GM10248 (cell line): ENCODE measurements around the gene NEK6.

Experiments
- CTCF ChIA-PET: fragments of 300-600 bp; sonication (Branson Sonifier 250); formaldehyde crosslinking; extraction: SDS; loops from one replicate; lab custom pipeline; 2021; ENCODE audit warnings: antibody characterized with exemption; lab: Yijun Ruan, JAX
- POLR2A ChIA-PET: fragments of 350-650 bp; sonication (Branson Sonifier 250); formaldehyde crosslinking; extraction: SDS; loops from one replicate; lab custom pipeline; 2020; ENCODE audit warnings: antibody characterized with exemption; lab: Yijun Ruan, JAX
- DNase-seq: peaks from one replicate; pipeline ENCODE4 v3.0.0; 2012; ENCODE audit errors: extremely low spot score
- TF ChIP-seq, protein P1 (sequence below): IDR thresholded peaks from 2 replicates; pipeline ENCODE4 v1.5.1; 2012; ENCODE audit warnings: mild to moderate bottlenecking, low read depth; ENCODE audit errors: extremely low read depth, missing control alignments, control extremely low read depth

NEK6 gene

DNA sequence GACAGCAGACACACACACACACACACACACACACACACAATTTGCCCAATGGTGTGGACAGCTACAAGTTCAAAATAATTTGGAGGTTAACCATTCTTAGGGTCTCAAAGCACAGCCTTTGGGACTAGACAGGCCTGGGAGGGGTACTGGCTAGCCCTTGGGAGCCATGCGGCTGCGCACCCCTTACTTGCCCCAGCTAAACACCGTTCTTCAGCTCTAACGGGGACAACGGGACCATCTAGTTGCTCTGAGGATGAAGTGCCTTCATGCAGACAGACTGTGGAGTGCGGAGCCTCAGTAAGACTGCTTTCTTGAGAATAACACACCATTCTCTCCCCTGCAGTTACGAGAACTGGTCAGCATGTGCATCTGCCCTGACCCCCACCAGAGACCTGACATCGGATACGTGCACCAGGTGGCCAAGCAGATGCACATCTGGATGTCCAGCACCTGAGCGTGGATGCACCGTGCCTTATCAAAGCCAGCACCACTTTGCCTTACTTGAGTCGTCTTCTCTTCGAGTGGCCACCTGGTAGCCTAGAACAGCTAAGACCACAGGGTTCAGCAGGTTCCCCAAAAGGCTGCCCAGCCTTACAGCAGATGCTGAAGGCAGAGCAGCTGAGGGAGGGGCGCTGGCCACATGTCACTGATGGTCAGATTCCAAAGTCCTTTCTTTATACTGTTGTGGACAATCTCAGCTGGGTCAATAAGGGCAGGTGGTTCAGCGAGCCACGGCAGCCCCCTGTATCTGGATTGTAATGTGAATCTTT lies 92.9 kb downstream of the NEK6 start:
- CTCF ChIA-PET, result interaction anchor here (0.9 to 1.0 kb wide), 2 partner anchors 10 to 39 kb away, joined by 3 to 4 read pairs; no protein-coding TSS in a partner anchor
- POLR2A ChIA-PET, result interaction anchor here (0.6 kb wide), 1 partner anchor 617 kb away, joined by 3 read pairs; no protein-coding TSS in a partner anchor
- no peak for DNase-seq
- TF ChIP-seq, protein P1, sequence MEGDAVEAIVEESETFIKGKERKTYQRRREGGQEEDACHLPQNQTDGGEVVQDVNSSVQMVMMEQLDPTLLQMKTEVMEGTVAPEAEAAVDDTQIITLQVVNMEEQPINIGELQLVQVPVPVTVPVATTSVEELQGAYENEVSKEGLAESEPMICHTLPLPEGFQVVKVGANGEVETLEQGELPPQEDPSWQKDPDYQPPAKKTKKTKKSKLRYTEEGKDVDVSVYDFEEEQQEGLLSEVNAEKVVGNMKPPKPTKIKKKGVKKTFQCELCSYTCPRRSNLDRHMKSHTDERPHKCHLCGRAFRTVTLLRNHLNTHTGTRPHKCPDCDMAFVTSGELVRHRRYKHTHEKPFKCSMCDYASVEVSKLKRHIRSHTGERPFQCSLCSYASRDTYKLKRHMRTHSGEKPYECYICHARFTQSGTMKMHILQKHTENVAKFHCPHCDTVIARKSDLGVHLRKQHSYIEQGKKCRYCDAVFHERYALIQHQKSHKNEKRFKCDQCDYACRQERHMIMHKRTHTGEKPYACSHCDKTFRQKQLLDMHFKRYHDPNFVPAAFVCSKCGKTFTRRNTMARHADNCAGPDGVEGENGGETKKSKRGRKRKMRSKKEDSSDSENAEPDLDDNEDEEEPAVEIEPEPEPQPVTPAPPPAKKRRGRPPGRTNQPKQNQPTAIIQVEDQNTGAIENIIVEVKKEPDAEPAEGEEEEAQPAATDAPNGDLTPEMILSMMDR, result no peak

DNA sequence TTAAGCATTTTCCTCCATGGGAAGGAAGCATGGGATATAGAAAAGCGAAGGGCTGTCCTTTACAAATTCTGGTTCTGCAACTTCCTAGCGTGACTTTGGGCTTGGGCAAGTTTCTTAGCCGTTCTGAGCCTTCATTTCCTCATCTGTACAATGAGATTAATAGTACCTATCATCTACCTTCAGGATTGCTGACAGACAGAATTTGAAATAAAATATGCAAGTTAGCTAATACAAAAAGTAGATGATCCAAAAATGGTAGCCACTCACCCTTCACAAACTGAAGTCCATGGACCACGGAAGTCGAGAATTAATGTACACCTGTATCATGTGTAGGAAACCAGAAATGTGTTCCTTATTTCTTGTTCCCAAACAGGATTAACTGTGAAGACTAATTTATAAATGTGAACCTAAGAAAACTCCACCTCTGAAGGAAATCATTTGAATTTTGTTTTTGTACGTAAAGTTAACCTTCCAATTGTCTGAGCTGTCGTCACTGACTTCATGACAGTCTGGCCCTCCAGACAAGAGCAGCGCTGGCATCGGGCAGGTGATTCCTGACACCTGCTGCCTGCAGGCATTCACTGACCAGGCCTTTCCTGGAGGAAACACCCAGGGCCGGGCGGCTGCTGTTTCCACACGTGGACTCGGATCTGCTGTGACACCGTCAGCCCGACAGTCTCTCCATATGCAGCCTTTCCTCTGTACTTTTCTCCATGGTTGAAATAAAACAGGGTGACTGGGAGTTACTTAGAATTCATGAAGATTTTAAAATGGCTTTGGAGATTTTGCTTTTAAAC lies 94.1 kb downstream of the NEK6 start:
- DNase-seq, result no peak
- CTCF ChIA-PET, result interaction anchor here (1.0 kb wide), 1 partner anchor 41 kb away, joined by 3 read pairs; no protein-coding TSS in a partner anchor
- TF ChIP-seq, protein P1, result no peak
- POLR2A ChIA-PET, result interaction anchor here (0.6 kb wide), 1 partner anchor 616 kb away, joined by 3 read pairs; no protein-coding TSS in a partner anchor

DNA sequence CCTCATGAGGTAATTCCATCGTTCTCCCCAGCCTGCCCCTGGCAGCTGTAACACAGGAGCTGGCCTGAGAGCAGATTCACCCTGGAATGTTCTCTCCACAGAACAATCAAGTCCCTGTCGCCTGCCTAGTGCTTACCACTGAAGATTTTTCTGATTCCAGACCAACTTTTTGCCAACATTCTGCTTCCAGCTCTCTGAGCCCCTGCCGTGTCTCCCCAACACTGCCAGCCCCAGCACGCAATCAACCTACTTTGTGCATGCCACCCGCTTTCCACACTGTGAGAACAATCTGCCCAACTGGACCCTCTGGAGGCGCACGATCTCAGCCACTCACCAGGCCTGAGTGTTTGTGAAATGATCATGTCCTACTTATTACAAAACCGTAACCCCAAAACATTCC lies 94.9 kb downstream of the NEK6 start:
- TF ChIP-seq, protein P1, result no peak
- peak; percentile 6 for DNase-seq
- CTCF ChIA-PET, result interaction anchor here (0.6 kb wide), 1 partner anchor 8 kb away, joined by 3 read pairs; no protein-coding TSS in a partner anchor
- POLR2A ChIA-PET, result no interaction called here

DNA sequence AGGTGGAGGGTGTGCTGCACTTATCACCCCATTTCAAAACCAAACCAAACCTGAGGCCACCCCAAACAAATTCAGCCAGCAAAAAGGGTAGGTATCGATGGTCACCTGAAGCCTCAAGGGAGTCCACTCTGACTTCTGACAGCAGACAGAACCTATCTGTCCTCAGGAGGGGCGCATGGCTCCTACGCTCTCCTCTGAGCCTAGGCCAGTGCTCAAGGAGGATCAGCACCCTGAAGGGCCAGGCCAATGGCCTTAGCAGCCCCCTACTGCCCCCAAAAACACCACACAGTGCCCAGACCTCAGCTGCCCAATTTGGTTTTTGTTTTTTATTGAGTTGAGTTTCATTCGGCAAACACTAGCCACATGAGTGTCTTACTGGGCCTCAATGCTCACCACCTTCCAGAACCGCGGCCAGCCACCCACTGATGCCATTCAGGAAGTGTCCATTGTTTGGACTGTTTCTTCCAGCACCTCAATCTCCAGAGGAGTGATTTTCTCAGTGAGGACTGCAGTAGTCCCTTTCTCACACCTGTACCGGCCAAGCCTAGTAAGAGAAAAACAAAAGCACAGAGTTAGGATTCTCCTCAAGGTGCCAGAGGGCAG lies 95.5 kb downstream of the NEK6 start:
- ChIA-PET CTCF (interaction anchor here (0.6 kb wide), 1 partner anchor 9 kb away, joined by 3 read pairs; no protein-coding TSS in a partner anchor), POLR2A (no interaction called here)
- TF ChIP-seq, protein P1, result no peak
- DNase-seq, result no peak

DNA sequence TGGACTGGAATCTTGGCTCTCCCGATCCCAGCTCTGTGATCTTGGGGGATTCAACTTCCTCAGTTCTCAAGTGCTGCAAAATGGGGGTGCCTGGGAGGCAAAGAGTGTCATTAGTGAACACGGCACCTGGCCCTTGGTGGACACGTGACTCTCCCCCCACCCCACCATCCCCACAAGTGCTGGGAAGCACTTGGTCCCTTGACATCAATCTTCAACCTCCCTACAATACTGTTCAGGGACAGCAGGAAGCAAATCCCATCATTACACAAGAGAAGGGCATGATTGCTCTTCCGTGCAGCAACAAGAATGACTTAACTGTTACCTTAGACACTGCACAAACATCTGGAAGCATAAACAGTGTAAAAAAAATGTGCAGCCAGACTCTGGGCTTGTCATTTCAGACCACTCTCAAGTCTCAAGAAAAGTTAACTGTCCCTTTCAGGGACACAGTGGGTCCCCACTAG lies 96.1 kb downstream of the NEK6 start:
- TF ChIP-seq, protein P1, result no peak
- DNase-seq, result peak; percentile 4
- POLR2A ChIA-PET, result no interaction called here
- CTCF ChIA-PET, result no interaction called here
